ENCODE measurements around the gene RHO.
"Not testable (repeated sequence)": the region's sequence is repeated elsewhere in the genome, so short reads cannot be mapped to it uniquely, and the experiment has no call there.

The RHO gene

GRCh38 chr3:129499604-129500333 lies 28.7 kb upstream of the RHO start:
- DNase-seq (ENCODE audit: low spot score); FAIRE-seq: not testable (repeated sequence)

DNA sequence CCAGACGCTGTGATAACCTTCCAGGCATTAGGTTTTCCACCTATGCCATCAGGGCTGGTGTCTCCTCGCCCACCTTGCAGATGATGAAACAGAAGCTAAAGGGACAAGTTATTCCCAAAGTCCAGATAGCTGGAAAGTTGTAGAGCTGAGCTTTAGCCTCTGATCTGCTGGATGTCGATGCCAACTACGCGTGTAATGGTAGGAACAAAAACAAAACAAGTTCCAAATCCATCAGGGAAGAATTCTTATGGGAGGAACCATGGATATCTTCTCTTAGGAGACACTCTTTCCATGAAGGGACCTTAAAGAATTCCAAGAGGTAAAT lies 28.1 kb upstream of the RHO start:
- no peak for FAIRE-seq
- no peak for DNase-seq (ENCODE audit: low spot score)

DNA sequence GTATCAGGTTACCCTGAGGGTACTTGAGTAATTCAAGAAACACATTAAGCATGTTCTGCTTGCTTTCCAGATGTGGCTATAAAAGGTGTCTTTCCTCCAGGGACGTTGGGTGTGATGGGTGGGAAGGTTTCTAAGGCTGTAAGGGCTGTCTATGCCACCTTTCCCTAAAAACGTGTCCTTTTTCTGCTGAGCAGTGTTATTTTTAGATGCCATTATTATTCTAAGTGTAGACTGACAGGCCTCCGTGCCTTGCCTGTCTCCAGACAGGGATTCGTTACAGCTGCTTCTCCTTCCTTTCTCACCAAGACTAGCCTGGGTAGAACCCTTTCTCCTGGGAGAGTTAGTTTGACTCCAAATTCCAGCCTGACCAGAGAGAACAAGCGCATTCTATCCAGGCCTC lies 26.8 kb upstream of the RHO start:
- FAIRE-seq, result no peak
- no peak for DNase-seq (ENCODE audit: low spot score)

DNA sequence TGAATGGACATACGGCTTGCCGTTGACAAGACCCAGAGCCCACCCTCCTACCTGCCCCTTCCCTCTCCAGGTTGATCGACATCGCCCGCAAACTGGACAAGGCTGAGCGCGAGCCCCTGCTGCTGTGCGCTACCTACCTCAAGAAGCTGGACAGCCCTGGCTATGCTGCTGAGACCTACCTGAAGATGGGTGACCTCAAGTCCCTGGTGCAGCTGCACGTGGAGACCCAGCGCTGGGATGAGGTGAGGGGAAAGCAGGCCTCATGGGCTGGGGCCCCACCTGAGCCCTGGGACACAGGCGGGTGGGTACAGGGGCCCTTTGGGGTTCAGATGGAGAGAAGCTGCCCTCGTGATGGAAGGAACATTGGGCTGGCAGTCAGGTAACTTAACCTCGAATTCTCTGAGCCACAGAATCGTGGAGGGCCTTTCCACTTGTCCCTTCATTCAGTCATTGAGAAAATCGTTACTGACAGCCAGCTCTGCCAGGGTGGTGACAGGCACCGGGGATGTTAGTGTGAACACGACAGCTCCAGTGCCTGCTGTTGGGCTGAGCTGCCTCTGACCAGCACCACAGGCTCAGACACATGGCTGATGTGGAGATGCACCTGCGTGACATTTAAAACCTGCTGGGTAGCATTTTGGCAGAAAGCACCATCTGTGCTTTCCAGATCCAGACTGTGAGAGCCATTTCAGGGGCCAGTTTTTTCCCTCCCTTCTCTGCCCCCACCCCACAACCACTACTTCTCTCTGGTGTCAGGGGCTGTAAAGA lies 25.6 kb upstream of the RHO start:
- no peak for FAIRE-seq
- no peak for DNase-seq (ENCODE audit: low spot score)

GRCh38 chr3:129503471-129504291 lies 24.8 kb upstream of the RHO start:
- no peak for FAIRE-seq
- DNase-seq (ENCODE audit: low spot score), result no peak

- DNase-seq (ENCODE audit: low spot score), result no peak
- no peak for FAIRE-seq
These were observed 23.9 kb upstream of the RHO start for GRCh38 chr3:129504471-129505100.

- FAIRE-seq (no peak), DNase-seq (ENCODE audit: low spot score) (no peak)
These were observed 23.1 kb upstream of the RHO start for GRCh38 chr3:129505341-129505740.

GRCh38 chr3:129506231-129506742 lies 22.2 kb upstream of the RHO start:
- DNase-seq (ENCODE audit: low spot score) (no peak), FAIRE-seq (no peak)

DNA sequence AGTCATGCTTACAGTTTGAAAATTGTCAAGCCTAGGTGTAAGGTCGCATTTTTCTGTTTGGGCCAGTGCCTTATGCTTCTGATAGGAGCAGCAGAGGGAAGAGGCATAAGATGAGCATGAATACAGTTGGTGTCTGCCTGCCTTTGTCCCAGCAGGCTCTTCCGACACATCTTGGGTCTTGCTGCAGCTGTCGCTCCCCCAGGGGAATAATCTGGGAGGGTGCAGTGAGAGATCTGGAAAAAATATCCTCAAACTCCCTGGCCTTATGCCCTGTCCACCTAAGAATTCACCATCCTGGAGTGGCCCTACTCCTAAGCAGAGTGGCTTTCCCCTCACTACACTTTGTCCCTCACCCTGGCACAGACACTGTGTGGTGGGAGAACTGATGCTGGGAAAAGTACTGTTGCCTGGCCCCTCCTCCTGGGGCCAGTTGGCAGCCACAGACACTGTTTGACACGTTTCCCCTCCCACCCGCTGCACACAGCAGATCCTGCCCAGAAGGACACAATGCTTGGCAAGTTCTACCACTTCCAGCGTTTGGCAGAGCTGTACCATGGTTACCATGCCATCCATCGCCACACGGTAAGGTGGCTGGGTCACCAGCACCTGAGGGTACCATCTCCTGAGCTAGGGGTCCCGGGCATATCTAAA lies 21.1 kb upstream of the RHO start:
- DNase-seq (ENCODE audit: low spot score), result no peak
- FAIRE-seq, result peak; percentile 83

GRCh38 chr3:129512595-129512994 lies 15.8 kb upstream of the RHO start:
- FAIRE-seq, result no peak

GRCh38 chr3:129513705-129514104 lies 14.7 kb upstream of the RHO start:
- DNase-seq (ENCODE audit: low spot score), result no peak
- FAIRE-seq, result no peak

More at GRCh38 chr3:129512595-129512994, 15.8 kb upstream of the RHO start:
- no peak for DNase-seq (ENCODE audit: low spot score)

- FAIRE-seq (no peak), DNase-seq (ENCODE audit: low spot score) (no peak)
These were observed 14.3 kb upstream of the RHO start for GRCh38 chr3:129514110-129514509.

- FAIRE-seq, result no peak
- no peak for DNase-seq (ENCODE audit: low spot score)
These were observed 13.9 kb upstream of the RHO start for GRCh38 chr3:129514563-129514962.

GRCh38 chr3:129515108-129515820 lies 13.2 kb upstream of the RHO start:
- FAIRE-seq, result peak; percentile 30

DNA sequence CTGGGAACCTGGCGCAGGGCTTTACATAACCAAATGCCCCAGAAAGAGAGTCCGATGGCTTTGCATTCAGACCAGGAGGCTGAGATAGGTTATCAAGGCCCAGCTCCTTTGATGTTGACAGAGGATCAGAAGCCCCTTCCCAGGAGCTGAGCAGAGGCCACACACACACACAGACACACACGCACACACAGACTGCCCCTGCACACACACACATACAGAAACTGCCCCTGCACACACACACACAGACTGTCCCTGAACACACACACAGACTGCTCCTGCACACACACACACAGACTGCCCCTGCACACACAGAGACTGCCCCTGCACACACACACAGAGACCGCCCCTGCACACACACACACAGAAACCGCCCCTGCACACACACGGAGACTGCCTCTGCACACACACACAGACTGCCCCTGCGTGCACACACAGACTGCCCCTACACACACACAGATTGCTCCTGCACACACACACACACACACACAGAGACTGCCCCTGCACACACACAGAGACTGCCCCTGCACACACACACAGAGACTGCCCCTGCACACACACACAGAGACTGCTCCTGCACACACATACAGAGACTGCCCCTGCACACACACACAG lies 12.5 kb upstream of the RHO start:
- DNase-seq (ENCODE audit: low spot score); FAIRE-seq: not testable (repeated sequence)

More at GRCh38 chr3:129515108-129515820, 13.2 kb upstream of the RHO start:
- not testable (repeated sequence) for DNase-seq (ENCODE audit: low spot score)

DNA sequence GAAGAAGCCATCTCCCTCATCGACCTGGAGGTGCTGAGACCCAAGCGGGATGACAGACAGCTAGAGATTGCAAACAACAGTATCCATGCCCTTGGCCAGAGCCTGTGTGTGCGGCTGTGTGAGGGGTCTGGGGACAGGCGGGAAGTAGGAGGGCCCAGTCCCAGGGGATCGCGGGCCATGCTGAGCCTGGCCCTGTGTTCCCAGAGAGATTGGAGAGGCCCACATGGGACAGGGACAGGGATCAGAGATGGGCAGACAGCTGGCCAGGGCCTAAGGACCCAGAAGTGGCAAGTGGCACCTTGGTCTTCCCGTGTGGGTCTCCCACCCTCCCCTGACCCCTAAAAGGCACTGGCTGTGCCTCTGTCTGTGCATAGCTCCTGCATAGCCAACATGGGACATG lies 10.9 kb upstream of the RHO start:
- FAIRE-seq (no peak), DNase-seq (ENCODE audit: low spot score) (no peak)

- no peak for FAIRE-seq
- no peak for DNase-seq (ENCODE audit: low spot score)
These were observed 10.3 kb upstream of the RHO start for GRCh38 chr3:129518038-129518561.

GRCh38 chr3:129518581-129518980 lies 9.9 kb upstream of the RHO start:
- FAIRE-seq (no peak), DNase-seq (ENCODE audit: low spot score) (no peak)

GRCh38 chr3:129519449-129519848 lies 9.0 kb upstream of the RHO start:
- no peak for FAIRE-seq
- DNase-seq (ENCODE audit: low spot score), result no peak
